NB4 (cell line): ENCODE results near the gene C1QTNF3.

Source experiments
- POLR2A ChIP-seq: IDR thresholded peaks from 2 replicates; pipeline ENCODE4 v1.6.1; 2011; ENCODE audit warnings: mild to moderate bottlenecking; ENCODE audit not compliant: insufficient read length; ENCODE audit errors: extremely low read depth
- TF ChIP-seq, protein P1 (sequence below): IDR thresholded peaks from one replicate; pipeline ENCODE4 v1.5.1; 2012; ENCODE audit warnings: low read depth, low read length

DNA sequence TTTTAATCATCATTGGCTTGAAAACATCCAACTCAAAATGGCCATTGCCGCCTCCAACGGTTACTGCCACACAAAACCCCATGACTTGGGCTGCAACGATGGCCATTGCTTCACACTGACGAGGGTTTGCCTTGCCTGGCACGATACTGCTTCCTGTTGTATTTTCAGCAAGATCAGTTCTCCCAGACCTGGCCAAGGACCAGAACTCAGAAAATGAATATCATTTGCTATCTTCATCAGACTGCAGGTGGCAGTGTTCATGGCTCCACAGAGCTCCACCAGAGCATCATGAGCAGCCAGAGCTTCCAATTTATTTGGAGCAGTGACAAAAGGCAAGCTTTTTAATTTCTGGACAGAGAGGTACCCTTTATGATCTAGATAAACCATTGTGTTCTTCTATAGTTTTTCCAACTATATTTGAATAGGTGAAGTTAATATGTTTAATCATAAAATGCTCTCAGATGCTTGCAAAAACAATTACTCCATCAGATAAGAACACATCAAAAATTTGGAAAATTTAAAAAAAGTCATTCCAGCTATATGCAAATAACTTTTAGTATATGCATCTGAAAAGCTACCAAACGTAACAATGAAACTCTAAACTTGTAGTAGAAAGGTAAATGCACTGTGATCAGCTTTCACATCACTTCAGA lies 45.6 kb downstream of the C1QTNF3 start:
- TF ChIP-seq, protein P1, sequence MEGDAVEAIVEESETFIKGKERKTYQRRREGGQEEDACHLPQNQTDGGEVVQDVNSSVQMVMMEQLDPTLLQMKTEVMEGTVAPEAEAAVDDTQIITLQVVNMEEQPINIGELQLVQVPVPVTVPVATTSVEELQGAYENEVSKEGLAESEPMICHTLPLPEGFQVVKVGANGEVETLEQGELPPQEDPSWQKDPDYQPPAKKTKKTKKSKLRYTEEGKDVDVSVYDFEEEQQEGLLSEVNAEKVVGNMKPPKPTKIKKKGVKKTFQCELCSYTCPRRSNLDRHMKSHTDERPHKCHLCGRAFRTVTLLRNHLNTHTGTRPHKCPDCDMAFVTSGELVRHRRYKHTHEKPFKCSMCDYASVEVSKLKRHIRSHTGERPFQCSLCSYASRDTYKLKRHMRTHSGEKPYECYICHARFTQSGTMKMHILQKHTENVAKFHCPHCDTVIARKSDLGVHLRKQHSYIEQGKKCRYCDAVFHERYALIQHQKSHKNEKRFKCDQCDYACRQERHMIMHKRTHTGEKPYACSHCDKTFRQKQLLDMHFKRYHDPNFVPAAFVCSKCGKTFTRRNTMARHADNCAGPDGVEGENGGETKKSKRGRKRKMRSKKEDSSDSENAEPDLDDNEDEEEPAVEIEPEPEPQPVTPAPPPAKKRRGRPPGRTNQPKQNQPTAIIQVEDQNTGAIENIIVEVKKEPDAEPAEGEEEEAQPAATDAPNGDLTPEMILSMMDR = peak; percentile 56
- no peak for TF ChIP-seq POLR2A
